BJ (cell line): ENCODE results near the gene PIK3CD. TPM values are rescaled to one million over a fixed set of nuclear protein-coding genes. Genes with fewer than 3 reads are reported as not detected.
"Not testable (repeated sequence)": the region's sequence is repeated elsewhere in the genome, so short reads cannot be mapped to it uniquely, and the experiment has no call there.

Experiments
- CTCF ChIA-PET: fragments of 350-600 bp; formaldehyde crosslinking; extraction: SDS; loops from one replicate; lab custom pipeline; 2021; ENCODE audit warnings: antibody characterized with exemption, inconsistent platforms; lab: Yijun Ruan, JAX
- POLR2A ChIA-PET: fragments of 300-600 bp; sonication (Branson Sonifier 250); formaldehyde crosslinking; extraction: SDS; loops from one replicate; lab custom pipeline; 2021; ENCODE audit warnings: antibody characterized with exemption; lab: Charles Lee
- DNase-seq: peaks from one replicate; pipeline ENCODE4 v3.0.0-alpha.2; 2011; ENCODE audit warnings: low read depth
- H3K27me3 ChIP-seq: 2 replicates; pipeline ENCODE4 v1.6.0; 2011; ENCODE audit warnings: low read length; ENCODE audit not compliant: control insufficient read depth, insufficient read depth
- H3K36me3 ChIP-seq: 2 replicates; pipeline ENCODE4 v1.5.1; 2011; ENCODE audit warnings: low read length; ENCODE audit not compliant: control insufficient read depth, insufficient read depth
- H3K4me3 ChIP-seq: 2 replicates; pipeline ENCODE4 v1.5.1; 2011; ENCODE audit warnings: low read depth, mild to moderate bottlenecking, control low read depth, low read length
- CTCF ChIP-seq: IDR thresholded peaks from 2 replicates; pipeline ENCODE4 v1.5.1; 2011; ENCODE audit warnings: low read depth, mild to moderate bottlenecking, control low read depth, inconsistent platforms, low read length, moderate library complexity; ENCODE audit not compliant: insufficient read depth
- polyA plus RNA-seq: library from polyadenylated mRNA; depleted of rRNA; stranded (reverse); fragments of >200 nt; gene quantifications from 2 replicates; pipeline ENCODE4 v1.2.3, GENCODE V29; 2011

PIK3CD gene
- polyA plus RNA-seq, 1 experiment = 9.2 TPM

GRCh38 chr1:9737671-9738070, 86.1 kb downstream of the PIK3CD start:
- no peak for TF ChIP-seq CTCF
- CTCF ChIA-PET = interaction anchor here (1.1 kb wide), 1 partner anchor 13 kb away, joined by 6 read pairs; no protein-coding TSS in a partner anchor
- POLR2A ChIA-PET = interaction anchor here (0.5 kb wide), 1 partner anchor 8 kb away, joined by 17 read pairs; no protein-coding TSS in a partner anchor
- H3K27me3 ChIP-seq = no peaks in the 10 kb centered on the region
- H3K36me3 ChIP-seq = peaks cover 33% of the 10 kb centered on the region
- DNase-seq = no peak
- H3K4me3 ChIP-seq = no peak overlapping the region

GRCh38 chr1:9744106-9744799, 92.7 kb downstream of the PIK3CD start:
- POLR2A ChIA-PET = no interaction called here
- Histone ChIP-seq H3K4me3 (no peak overlapping the region), H3K27me3 (no peaks in the 10 kb centered on the region), H3K36me3 (peaks cover 20% of the 10 kb centered on the region)
- no peak for TF ChIP-seq CTCF
- no peak for DNase-seq
- CTCF ChIA-PET = no interaction called here

- no peak for TF ChIP-seq CTCF
- Histone ChIP-seq H3K4me3 (no peak overlapping the region), H3K36me3 (peaks cover 19% of the 10 kb centered on the region), H3K27me3 (no peaks in the 10 kb centered on the region)
- DNase-seq = no peak
- POLR2A ChIA-PET = no interaction called here
- CTCF ChIA-PET = no interaction called here
Measured at GRCh38 chr1:9746211-9746610, 94.7 kb downstream of the PIK3CD start.

- ChIA-PET POLR2A (no interaction called here), CTCF (interaction anchor here (0.8 kb wide), 1 partner anchor 130 kb away, joined by 3 read pairs; no protein-coding TSS in a partner anchor)
- H3K27me3 ChIP-seq = no peaks in the 10 kb centered on the region
- H3K36me3 ChIP-seq = peaks cover 19% of the 10 kb centered on the region
- no peak for DNase-seq
- no peak for TF ChIP-seq CTCF
- no peak overlapping the region for H3K4me3 ChIP-seq
Measured at GRCh38 chr1:9746651-9747050, 95.1 kb downstream of the PIK3CD start.

GRCh38 chr1:9748391-9748790, 96.9 kb downstream of the PIK3CD start:
- POLR2A ChIA-PET, H3K27me3 ChIP-seq, H3K4me3 ChIP-seq, DNase-seq: not testable (repeated sequence)
- peaks cover 16% of the 10 kb centered on the region for H3K36me3 ChIP-seq
- CTCF ChIA-PET = interaction anchor here (0.6 kb wide), 1 partner anchor 23 kb away, joined by 3 read pairs; no protein-coding TSS in a partner anchor
